Stimulated activated CD8-positive, alpha-beta memory T cell treated with anti-CD3 and anti-CD28 coated beads, Interleukin-15, amount 100 ng/mL, for 1 hour (primary cell): ENCODE data around the gene GPC1.

Experiments used
- DNase-seq: peaks from one replicate; pipeline ENCODE4 v3.0.0-alpha.2; 2020; ENCODE audit warnings: low read depth

GPC1 gene

GRCh38 chr2:240442891-240443715 lies 7.6 kb downstream of the GPC1 start:
- no peak for DNase-seq

- DNase-seq: no peak
Observed at GRCh38 chr2:240443891-240444301, 8.4 kb downstream of the GPC1 start.

GRCh38 chr2:240444464-240444863 lies 9.0 kb downstream of the GPC1 start:
- DNase-seq: no peak

GRCh38 chr2:240445961-240446663 lies 10.6 kb downstream of the GPC1 start:
- no peak for DNase-seq

- no peak for DNase-seq
Observed at GRCh38 chr2:240446664-240447175, 11.3 kb downstream of the GPC1 start.

- no peak for DNase-seq
Observed at GRCh38 chr2:240447331-240447730, 11.9 kb downstream of the GPC1 start.

- DNase-seq: no peak
Observed at GRCh38 chr2:240447934-240448333, 12.5 kb downstream of the GPC1 start.

- no peak for DNase-seq
Observed at GRCh38 chr2:240448387-240449274, 13.2 kb downstream of the GPC1 start.

- DNase-seq: no peak
Observed at GRCh38 chr2:240449764-240450531, 14.5 kb downstream of the GPC1 start.

GRCh38 chr2:240450532-240451107 lies 15.2 kb downstream of the GPC1 start:
- no peak for DNase-seq

- DNase-seq: no peak
Observed at GRCh38 chr2:240451108-240451611, 15.7 kb downstream of the GPC1 start.

GRCh38 chr2:240451791-240452461 lies 16.5 kb downstream of the GPC1 start:
- DNase-seq: no peak

GRCh38 chr2:240452462-240453256 lies 17.2 kb downstream of the GPC1 start:
- no peak for DNase-seq

- no peak for DNase-seq
Observed at GRCh38 chr2:240453461-240454105, 18.1 kb downstream of the GPC1 start.

GRCh38 chr2:240454106-240454901 lies 18.8 kb downstream of the GPC1 start:
- DNase-seq: no peak

- DNase-seq: no peak
Observed at GRCh38 chr2:240455272-240455646, 19.8 kb downstream of the GPC1 start.

- DNase-seq: no peak
Observed at GRCh38 chr2:240455647-240456446, 20.4 kb downstream of the GPC1 start.
